Breast epithelium (tissue), 4 donors: ENCODE data around the gene MINDY4B. TPM values are rescaled to one million over a fixed set of nuclear protein-coding genes. Genes with fewer than 3 reads are reported as not detected.

Source experiments
- DNase-seq, 2 donors: peaks; one replicate each; pipeline ENCODE4 v3.0.0-alpha.2; 2019; ENCODE audit warnings: low spot score in 2 of 2
- H3K27ac ChIP-seq, 2 donors: fragments of 200-600 bp; sonication (generic) in 1 of 2; one replicate each; pipeline ENCODE4 v1.5.1; 2016 to 2019; ENCODE audit warnings: mild to moderate bottlenecking in 1 of 2
- H3K27me3 ChIP-seq, 2 donors: fragments of 200-600 bp; sonication (generic) in 1 of 2; one replicate each; pipeline versions ENCODE4 v1.5.1 to v1.6.0; 2017 to 2019; ENCODE audit warnings: control low read depth in 1 of 2, mild to moderate bottlenecking in 1 of 2
- H3K36me3 ChIP-seq: fragments of 200-600 bp; one replicate; pipeline ENCODE4 v1.5.1; 2019
- H3K4me1 ChIP-seq, 2 donors: fragments of 200-600 bp; sonication (generic); one replicate each; pipeline ENCODE4 v1.5.1; 2016 to 2019; ENCODE audit warnings: control low read depth in 1 of 2
- H3K4me3 ChIP-seq, 3 donors: fragments of 200-600 bp; sonication (generic); 1 replicate in 2 of 3; 2 replicates in 1 of 3; pipeline ENCODE4 v1.5.1; 2016 to 2019; ENCODE audit warnings: mild to moderate bottlenecking in 3 of 3, moderate library complexity in 2 of 3
- H3K9me3 ChIP-seq, 2 donors: fragments of 200-600 bp; sonication (generic) in 1 of 2; one replicate each; pipeline ENCODE4 v1.5.1; 2016 to 2019; ENCODE audit warnings: control low read depth in 1 of 2
- CTCF ChIP-seq, 3 donors: fragments of 450-650 bp; IDR thresholded peaks; one replicate each; pipeline ENCODE4 v1.5.1; 2016 to 2017; ENCODE audit warnings: antibody characterized with exemption in 3 of 3, mild to moderate bottlenecking in 3 of 3, moderate library complexity in 3 of 3
- POLR2A ChIP-seq: fragments of 450-650 bp; IDR thresholded peaks from one replicate; pipeline ENCODE4 v1.6.1; 2016; ENCODE audit warnings: antibody characterized with exemption, mild to moderate bottlenecking, moderate library complexity
- POLR2AphosphoS5 ChIP-seq, 3 donors: sonication (generic); formaldehyde crosslinking; IDR thresholded peaks; one replicate each; pipeline ENCODE4 v1.6.1; 2017; ENCODE audit warnings: antibody characterized with exemption in 3 of 3
- intact Hi-C: fragments of 100-400 bp; cut with DNase I; formaldehyde crosslinking; loops from one replicate; pipeline ENCODE4 v1.15.1; 2023; ENCODE audit warnings: low total_unique reads
- total RNA-seq, 3 donors: library from RNA; depleted of rRNA; stranded (reverse); fragments of >200 nt; gene quantifications; one replicate each; pipeline ENCODE4 v1.1.0, GENCODE V29; 2016

MINDY4B gene
- total RNA-seq, 3 donors from 2014 or later: not detected

- intact Hi-C loops: no loop called here
- H3K27me3 ChIP-seq: no peaks in the 10 kb centered on the region
- no peak overlapping the region for H3K27ac ChIP-seq
- TF ChIP-seq POLR2A (no peak), CTCF (IDR thresholded peaks at IDR 0.05) (no peak), POLR2AphosphoS5 (IDR thresholded peaks at IDR 0.05) (no peak)
- H3K4me3 ChIP-seq: no peak overlapping the region
- H3K4me1 ChIP-seq: no peaks in the 10 kb centered on the region
- H3K9me3 ChIP-seq: no peaks in the 10 kb centered on the region
- DNase-seq: no peak
- no peaks in the 10 kb centered on the region for H3K36me3 ChIP-seq
Measured at GRCh38 chr3:150828261-150828660, 77.0 kb downstream of the MINDY4B start.

- TF ChIP-seq POLR2A (no peak), CTCF (IDR thresholded peaks at IDR 0.05) (no peak), POLR2AphosphoS5 (IDR thresholded peaks at IDR 0.05) (no peak)
- no peak overlapping the region for H3K27ac ChIP-seq
- H3K4me1 ChIP-seq: no peaks in the 10 kb centered on the region
- H3K9me3 ChIP-seq: no peaks in the 10 kb centered on the region
- no peak for DNase-seq
- no peaks in the 10 kb centered on the region for H3K36me3 ChIP-seq
- H3K27me3 ChIP-seq: no peaks in the 10 kb centered on the region
- intact Hi-C loops: no loop called here
- no peak overlapping the region for H3K4me3 ChIP-seq
Measured at GRCh38 chr3:150826466-150827282, 78.6 kb downstream of the MINDY4B start.

- H3K4me3 ChIP-seq: no peak overlapping the region
- no peaks in the 10 kb centered on the region for H3K36me3 ChIP-seq
- no peaks in the 10 kb centered on the region for H3K4me1 ChIP-seq
- intact Hi-C loops: no loop called here
- no peak for TF ChIP-seq CTCF (IDR thresholded peaks at IDR 0.05)
- no peak for TF ChIP-seq POLR2A
- TF ChIP-seq POLR2AphosphoS5 (IDR thresholded peaks at IDR 0.05): no peak
- H3K27me3 ChIP-seq: no peaks in the 10 kb centered on the region
- no peaks in the 10 kb centered on the region for H3K9me3 ChIP-seq
- DNase-seq: no peak
- no peak overlapping the region for H3K27ac ChIP-seq
Measured at GRCh38 chr3:150825916-150826377, 79.3 kb downstream of the MINDY4B start.

- DNase-seq: no peak
- H3K4me1 ChIP-seq: no peaks in the 10 kb centered on the region
- H3K27ac ChIP-seq: no peak overlapping the region
- no peak overlapping the region for H3K4me3 ChIP-seq
- H3K36me3 ChIP-seq: no peaks in the 10 kb centered on the region
- H3K9me3 ChIP-seq: no peaks in the 10 kb centered on the region
- intact Hi-C loops: no loop called here
- H3K27me3 ChIP-seq: no peaks in the 10 kb centered on the region
- no peak for TF ChIP-seq CTCF (IDR thresholded peaks at IDR 0.05)
- no peak for TF ChIP-seq POLR2AphosphoS5 (IDR thresholded peaks at IDR 0.05)
- no peak for TF ChIP-seq POLR2A
Measured at GRCh38 chr3:150825192-150825915, 79.9 kb downstream of the MINDY4B start.

GRCh38 chr3:150823277-150823676 is 82.0 kb downstream of the MINDY4B start:
- DNase-seq: no peak
- H3K9me3 ChIP-seq: no peaks in the 10 kb centered on the region
- no peak overlapping the region for H3K27ac ChIP-seq
- intact Hi-C loops: no loop called here
- no peaks in the 10 kb centered on the region for H3K27me3 ChIP-seq
- TF ChIP-seq POLR2A (no peak), CTCF (IDR thresholded peaks at IDR 0.05) (no peak), POLR2AphosphoS5 (IDR thresholded peaks at IDR 0.05) (no peak)
- no peak overlapping the region for H3K4me3 ChIP-seq
- no peaks in the 10 kb centered on the region for H3K36me3 ChIP-seq
- no peaks in the 10 kb centered on the region for H3K4me1 ChIP-seq
